BE2C (cell line): Measurements from ENCODE around the gene SCN4B.

ENCODE experiments used
- DNase-seq: peaks from one replicate; pipeline ENCODE4 v3.0.0-alpha.2; 2020
- H3K27me3 ChIP-seq: fragments of 250-450 bp; sonication (Bioruptor Pico); 2 replicates; pipeline ENCODE4 v1.5.1; 2020; ENCODE audit warnings: mild to moderate bottlenecking
- H3K36me3 ChIP-seq: fragments of 250-450 bp; sonication (Bioruptor Pico); 2 replicates; pipeline ENCODE4 v1.5.1; 2020; ENCODE audit warnings: mild to moderate bottlenecking
- H3K4me1 ChIP-seq: fragments of 250-450 bp; sonication (Bioruptor Pico); 2 replicates; pipeline ENCODE4 v1.5.1; 2020
- H3K4me3 ChIP-seq: 2 replicates; pipeline ENCODE4 v1.5.1; 2011; ENCODE audit warnings: low read depth, low read length
- H3K9me3 ChIP-seq: fragments of 250-450 bp; sonication (Bioruptor Pico); 2 replicates; pipeline ENCODE4 v1.5.1; 2020
- CTCF ChIP-seq: IDR thresholded peaks from 2 replicates; pipeline ENCODE4 v1.5.1; 2012; ENCODE audit warnings: mild to moderate bottlenecking, low read depth, low read length

Gene SCN4B

DNA sequence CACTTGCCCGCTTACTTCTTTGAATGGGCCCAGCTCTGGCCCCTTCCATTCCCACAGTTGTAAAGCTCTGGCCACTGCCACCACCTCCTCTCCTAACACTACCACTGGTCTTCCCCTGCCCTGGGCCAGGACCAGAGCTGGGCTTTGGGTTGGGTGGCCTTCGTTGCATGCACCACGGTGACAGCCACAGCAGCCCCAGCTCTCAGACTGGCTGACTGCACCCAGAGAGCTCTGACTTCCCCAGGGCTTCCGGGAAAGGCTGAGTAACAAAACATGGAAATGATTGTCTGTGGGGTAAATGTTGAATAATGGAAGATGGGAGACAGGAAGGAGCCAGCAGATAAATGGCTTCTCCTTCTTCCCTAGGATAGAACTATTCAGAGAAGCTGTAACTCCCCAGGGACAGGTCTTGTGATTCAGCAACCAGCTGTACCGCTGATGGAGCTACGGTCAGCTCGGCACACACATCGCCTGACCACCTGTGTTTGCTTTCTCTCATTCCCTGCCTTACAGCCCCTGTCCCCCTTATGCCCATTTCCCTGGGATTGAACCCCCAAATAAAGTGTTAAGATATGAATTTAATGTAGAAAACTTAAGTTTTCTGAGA is 27.6 kb downstream of the SCN4B start:
- DNase-seq, result no peak
- no peak for TF ChIP-seq CTCF
- Histone ChIP-seq H3K36me3 (no peaks in the 10 kb centered on the region), H3K27me3 (peaks cover 4% of the 10 kb centered on the region; the same call in 1 of the 2 replicates), H3K4me1 (peaks cover 3% of the 10 kb centered on the region; the same call in 1 of the 2 replicates), H3K9me3 (no peaks in the 10 kb centered on the region), H3K4me3 (no peak overlapping the region)

GRCh38 chr11:118120793-118121192 is 31.8 kb downstream of the SCN4B start:
- no peak for DNase-seq
- no peak for TF ChIP-seq CTCF
- Histone ChIP-seq H3K27me3 (peaks cover 13% of the 10 kb centered on the region), H3K36me3 (no peaks in the 10 kb centered on the region), H3K9me3 (no peaks in the 10 kb centered on the region), H3K4me3 (no peak overlapping the region), H3K4me1 (no peaks in the 10 kb centered on the region)

DNA sequence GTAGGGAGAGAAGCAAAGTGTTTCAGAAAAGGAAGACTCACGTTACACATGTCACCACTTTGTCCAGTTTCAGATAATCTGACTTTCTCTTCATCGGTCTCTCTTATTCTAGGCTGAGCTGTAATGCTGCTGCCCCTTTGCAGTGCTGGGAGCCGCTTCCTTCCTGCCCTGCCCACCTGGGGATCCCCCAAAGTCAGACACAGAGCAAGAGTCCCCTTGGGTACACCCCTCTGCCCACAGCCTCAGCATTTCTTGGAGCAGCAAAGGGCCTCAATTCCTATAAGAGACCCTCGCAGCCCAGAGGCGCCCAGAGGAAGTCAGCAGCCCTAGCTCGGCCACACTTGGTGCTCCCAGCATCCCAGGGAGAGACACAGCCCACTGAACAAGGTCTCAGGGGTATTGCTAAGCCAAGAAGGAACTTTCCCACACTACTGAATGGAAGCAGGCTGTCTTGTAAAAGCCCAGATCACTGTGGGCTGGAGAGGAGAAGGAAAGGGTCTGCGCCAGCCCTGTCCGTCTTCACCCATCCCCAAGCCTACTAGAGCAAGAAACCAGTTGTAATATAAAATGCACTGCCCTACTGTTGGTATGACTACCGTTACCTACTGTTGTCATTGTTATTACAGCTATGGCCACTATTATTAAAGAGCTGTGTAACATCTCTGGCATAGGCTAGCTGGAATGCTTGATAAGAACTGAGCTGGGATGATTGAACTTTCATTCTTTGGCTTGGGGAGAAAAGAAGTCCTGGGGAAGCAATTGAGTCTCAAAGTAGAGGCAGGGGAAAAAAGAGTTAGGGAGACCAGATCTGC is 34.6 kb downstream of the SCN4B start:
- Histone ChIP-seq H3K4me1 (no peaks in the 10 kb centered on the region), H3K9me3 (no peaks in the 10 kb centered on the region), H3K4me3 (no peak overlapping the region), H3K36me3 (no peaks in the 10 kb centered on the region), H3K27me3 (peaks cover 16% of the 10 kb centered on the region)
- DNase-seq, result no peak
- TF ChIP-seq CTCF, result no peak

DNA sequence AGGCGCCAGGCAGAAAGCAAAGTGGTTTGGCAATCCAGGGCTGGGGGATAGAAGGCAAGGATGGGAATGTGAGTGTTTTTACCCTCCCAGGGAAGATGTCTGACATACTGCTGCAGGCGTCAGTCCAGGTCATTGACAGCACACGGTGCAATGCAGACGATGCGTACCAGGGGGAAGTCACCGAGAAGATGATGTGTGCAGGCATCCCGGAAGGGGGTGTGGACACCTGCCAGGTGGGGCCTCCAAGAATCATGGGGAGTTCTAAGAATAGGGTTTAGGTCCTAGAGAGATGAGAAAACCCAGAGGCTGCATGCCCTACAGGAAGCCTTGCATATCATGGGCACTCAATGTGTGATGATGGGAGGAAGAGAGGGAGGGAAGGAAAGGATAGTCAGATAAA is 37.6 kb downstream of the SCN4B start:
- no peaks in the 10 kb centered on the region for H3K9me3 ChIP-seq
- no peaks in the 10 kb centered on the region for H3K4me1 ChIP-seq
- no peak overlapping the region for H3K4me3 ChIP-seq
- DNase-seq, result no peak
- no peak for TF ChIP-seq CTCF
- H3K27me3 ChIP-seq, result peaks cover 15% of the 10 kb centered on the region
- H3K36me3 ChIP-seq, result no peaks in the 10 kb centered on the region

- Histone ChIP-seq H3K4me1 (no peaks in the 10 kb centered on the region), H3K27me3 (peaks cover 18% of the 10 kb centered on the region), H3K4me3 (no peak overlapping the region), H3K36me3 (no peaks in the 10 kb centered on the region), H3K9me3 (no peaks in the 10 kb centered on the region)
- TF ChIP-seq CTCF, result no peak
- DNase-seq, result no peak
Observed at GRCh38 chr11:118114266-118114665, 38.4 kb downstream of the SCN4B start.
